Cerebellar cortex (tissue), 1 donor: Measurements from ENCODE around the gene EFEMP2.

Experiments
- DNase-seq: peaks from one replicate; pipeline ENCODE4 v3.0.0-alpha.2; 2015; ENCODE audit warnings: low spot score

EFEMP2 gene

DNA sequence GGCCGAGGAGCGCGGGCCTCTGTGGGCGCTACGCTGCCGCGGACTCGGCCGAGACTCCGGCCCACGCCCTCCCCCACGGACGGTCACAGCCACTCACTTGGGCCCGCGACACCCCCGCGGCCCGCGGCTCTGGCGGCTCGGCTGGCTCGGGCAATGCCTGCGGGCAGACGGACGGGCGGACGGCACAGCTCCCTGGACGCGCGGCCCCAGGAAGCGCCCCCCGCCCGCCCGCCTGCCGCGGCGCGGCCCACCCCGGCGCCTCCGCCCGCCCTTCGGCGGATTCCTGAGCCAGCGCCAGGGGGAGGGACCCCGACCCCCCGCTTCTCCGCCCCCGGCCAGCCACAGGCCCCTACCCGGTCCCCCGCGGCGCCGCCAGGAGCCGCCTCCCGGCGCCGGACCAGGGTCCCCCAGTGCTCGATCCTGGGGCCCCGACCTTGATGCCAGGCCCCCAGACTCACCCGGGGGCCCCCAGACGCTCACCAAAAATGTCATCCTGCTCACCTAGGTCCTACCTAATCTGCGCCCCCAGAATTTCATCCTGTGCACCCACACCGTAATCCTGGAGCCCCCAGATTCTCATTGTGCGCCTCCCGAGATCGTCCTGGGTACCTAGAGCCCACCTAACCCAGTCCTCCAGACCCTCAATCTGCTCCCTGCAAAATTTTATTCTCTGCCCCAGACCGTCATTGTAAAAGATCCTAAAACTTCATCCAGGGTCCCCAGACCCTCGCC, at the start of gene EFEMP2:
EFEMP2 (minus strand) TSS at position 215 of the 732 bp plus-strand sequence. CDS start 446 bp downstream, outside the sequence.
- no peak for DNase-seq

- DNase-seq: no peak
Measured at GRCh38 chr11:65921876-65922275, 49.3 kb upstream of the EFEMP2 start.

GRCh38 chr11:65921033-65921555, 48.5 kb upstream of the EFEMP2 start:
- no peak for DNase-seq

DNA sequence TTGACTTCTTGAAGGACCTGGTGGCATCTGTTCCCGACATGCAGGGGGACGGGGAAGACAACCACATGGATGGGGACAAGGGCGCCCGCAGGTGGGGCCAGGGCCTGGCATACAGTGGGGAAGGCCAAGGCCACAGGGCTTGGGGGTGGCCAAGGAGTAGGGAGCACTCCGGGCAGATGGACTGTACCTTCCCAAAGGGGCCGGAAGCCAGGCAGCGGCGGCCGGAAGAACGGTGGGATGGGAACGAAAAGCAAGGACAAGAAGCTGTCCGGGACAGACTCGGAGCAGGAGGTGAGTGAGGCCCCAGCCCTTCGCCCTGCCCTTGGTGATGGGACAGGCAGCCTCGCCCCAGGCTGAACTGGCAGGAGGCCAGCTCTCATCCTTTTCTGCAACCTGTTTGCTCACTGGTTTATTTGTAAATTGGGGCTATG, 47.8 kb upstream of the EFEMP2 start:
- DNase-seq: no peak

GRCh38 chr11:65919573-65920371, 47.2 kb upstream of the EFEMP2 start:
- no peak for DNase-seq

DNA sequence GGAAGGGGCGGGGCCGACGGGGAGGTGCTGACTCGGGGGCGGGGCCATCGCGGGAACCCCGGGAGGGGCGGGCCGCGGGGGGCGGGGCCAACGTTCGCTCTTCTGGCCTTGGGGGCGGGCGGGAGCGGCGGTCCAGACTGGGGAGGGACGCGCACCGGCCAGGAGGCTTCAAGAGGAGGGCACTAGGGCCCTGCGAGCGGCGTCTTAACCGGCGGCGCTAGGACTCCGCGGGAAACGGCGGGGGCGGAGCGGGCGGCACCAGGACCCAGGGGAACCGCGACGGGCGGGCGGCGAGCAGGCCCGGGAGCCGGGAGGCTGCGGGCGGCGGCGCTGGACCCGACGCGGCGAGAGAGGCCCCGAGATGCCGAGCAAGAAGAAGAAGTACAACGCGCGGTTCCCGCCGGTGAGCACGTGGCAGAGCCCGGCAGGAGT, 46.6 kb upstream of the EFEMP2 start, which contains the start of gene DRAP1:
DRAP1 (plus strand) TSS at position 286 of the 432 bp plus-strand sequence; CDS start at position 362, 76 bp downstream.
- DNase-seq: peak; percentile 99

DNA sequence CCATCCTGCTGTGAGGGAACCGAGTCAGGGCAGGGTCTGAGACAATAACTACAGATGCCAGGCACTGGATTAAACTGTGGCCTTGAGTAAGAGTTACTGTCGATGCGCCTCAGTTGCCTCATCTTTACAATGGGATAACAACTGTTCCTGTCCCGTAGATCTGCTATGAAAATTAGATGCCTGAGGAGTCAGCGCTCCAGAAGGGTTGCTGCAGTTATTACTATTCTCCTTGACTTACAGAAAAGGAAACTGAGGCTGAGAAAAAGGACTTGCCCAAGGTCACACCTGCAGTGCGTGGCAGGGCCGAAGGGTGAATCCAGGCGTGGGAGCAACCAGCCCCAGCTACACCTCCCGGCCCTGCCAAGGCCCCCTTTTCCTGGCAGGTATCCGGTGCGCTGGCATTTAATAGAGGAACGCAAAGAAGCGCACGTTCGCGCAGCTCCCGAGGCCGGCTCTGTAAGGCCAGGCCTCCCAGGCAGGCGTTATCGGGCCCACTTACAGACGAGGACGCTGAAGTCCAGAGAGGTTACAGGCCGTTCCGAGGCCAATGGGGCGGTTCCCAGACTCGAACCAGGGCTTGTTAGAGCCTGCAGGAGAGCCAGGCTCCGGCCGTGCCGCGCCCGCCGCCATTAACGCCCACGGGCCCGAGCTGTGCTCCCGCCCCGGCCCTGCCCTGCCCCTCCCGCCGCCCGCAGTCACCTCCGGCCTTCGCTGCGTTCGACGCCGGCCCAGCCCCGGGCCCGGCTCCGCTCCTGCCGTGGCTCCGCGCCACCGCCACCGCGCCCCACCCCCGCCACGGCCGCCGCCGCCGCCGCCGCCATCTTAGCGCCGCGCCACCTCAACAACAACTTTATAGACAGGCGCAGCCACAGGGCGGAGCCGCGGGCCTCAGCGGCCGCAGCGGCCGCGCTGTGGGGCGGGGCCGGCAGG, 45.9 kb upstream of the EFEMP2 start, which contains the start of gene C11orf68:
C11orf68 (minus strand) TSS at position 852 of the 930 bp plus-strand sequence; CDS start at position 821, 31 bp downstream.
- peak; percentile 57 for DNase-seq

GRCh38 chr11:65917434-65918210, 45.0 kb upstream of the EFEMP2 start:
- no peak for DNase-seq

DNA sequence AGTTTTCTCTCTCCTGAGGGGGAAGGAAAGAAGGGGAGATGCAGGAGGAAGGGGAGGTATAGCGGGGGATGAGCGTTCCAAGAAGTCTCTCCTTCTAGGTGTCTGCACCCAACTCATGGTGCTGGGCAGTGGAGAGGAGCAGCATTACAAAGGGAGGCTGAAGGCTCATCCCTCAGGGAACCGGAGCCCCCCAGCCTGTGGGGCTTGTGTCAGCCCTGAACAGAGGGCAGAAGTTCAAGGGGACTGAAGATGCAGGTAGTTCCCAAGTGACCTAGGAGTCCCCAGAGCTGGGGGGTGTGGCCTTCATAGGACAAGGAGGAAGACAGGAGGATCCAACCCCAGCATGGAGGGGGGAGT, 44.5 kb upstream of the EFEMP2 start:
- no peak for DNase-seq

GRCh38 chr11:65916391-65916790, 43.8 kb upstream of the EFEMP2 start:
- DNase-seq: no peak

GRCh38 chr11:65915821-65916251, 43.2 kb upstream of the EFEMP2 start:
- DNase-seq: peak; percentile 73

DNA sequence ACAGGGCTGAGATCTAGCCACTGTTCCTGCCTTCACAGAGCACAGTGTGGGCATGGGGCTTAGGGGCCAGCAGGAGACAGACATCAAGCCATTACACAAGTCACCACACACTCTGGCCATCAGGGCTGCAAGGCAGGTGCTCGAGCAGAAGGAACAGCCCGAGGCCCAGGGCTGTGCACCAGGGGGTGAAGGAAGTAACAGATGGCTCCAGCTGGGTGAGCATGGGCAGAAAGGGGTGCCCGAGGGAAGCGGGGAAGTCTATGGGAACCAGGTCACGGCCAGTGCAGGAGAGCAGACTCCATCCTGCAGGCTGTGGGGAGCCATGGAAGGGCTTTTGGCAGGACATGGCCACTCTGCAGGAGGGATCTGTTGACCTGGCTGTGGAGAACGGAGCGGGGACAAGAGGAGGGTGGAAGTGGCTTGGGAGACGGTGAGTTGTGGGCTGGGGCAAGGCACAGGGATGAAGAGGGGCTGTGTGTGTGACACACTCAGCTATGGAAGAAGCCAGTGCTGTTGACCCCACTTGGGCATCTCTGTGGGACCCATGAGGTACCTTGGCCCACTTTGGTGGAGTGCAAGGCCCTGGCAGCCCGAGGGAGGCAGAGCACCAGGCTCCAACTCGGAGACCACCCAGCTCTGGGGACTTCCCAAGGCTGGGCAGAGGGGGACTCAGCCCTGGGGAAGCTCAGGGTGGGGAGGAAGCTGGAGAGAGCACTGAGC, 42.7 kb upstream of the EFEMP2 start:
- DNase-seq: peak; percentile 89

- no peak for DNase-seq
Measured at GRCh38 chr11:65912845-65913244, 40.2 kb upstream of the EFEMP2 start.

DNA sequence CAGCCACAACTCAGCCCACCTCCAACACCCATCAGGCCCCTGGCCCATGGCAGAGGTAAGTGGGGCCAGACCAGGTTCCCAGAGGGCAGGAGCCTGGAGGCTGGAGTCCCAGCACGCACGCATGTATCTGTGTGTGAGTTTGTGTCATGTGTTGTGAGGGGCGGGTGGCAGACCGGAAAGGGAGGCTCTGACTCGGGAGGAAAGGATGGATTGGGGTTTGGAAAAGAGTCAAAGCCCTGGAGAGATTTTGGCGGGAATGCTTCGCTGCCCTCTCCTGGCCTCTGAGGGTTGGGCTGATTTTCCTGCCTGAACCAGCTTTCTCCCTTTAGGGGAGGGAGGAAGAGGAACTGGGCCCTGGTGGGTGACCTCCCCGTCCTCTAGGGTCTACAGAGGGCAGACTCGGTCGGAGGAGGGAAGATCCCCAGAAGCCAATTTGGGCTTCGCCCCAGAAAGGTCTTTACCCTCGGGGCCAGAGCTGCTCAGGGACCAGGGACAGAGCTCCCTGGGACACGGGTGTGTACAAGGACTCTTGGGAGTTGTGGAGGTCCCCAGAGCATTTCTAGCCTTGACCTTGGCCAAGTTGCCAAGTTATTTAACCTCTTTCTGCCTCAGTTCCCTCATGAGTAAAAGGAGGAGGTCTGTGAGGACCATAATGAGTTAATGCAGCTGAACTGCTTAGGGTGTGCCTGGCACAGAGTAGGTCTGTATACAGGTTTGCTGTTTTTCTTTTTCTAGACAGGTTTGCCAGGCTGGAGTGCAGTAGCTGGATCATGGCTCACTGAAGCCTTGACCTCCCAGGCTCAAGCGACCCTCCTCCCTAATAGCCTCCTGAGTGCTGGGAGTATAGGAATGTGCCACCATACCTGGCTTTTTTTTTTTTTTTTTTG, 39.3 kb upstream of the EFEMP2 start:
- peak; percentile 92 for DNase-seq

GRCh38 chr11:65907878-65908277, 35.3 kb upstream of the EFEMP2 start:
- DNase-seq: no peak

DNA sequence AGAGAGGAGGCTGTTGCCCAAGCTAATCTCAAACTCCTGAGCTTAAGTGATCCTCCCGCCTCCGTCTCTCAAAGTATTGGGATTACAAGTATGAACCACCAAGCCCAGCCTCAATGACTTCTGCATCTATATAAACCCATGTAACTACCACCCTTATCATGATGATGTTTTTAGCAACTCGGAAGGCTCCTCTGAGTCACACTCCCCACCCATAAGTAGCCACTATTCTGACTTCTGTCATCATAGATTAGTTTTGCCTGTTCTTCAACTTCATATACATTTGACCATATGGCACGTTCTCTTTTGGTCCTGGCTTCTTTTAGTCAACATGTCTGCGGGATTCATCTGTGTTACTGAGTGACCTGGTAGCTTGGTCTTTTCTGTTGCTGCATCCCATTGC, 34.0 kb upstream of the EFEMP2 start:
- DNase-seq: no peak

DNA sequence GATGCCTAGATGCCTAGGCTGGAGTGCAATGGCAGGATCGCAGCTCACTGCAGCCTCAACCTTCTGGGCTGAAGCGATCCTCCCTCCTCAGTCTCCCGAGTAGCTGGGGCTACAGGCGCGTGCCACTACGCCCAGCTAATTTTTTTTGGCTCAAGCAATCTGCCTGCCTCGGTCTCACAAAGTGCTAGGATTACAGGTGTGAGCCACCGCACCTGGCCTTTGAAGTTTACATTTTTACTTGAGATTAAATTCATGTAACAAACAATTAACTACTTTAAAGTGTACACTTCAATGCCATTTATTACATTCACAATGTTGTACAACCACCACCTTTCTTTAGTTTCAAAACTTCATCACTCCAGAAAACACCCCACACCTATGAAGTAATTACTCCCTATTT, 31.1 kb upstream of the EFEMP2 start:
- DNase-seq: no peak

DNA sequence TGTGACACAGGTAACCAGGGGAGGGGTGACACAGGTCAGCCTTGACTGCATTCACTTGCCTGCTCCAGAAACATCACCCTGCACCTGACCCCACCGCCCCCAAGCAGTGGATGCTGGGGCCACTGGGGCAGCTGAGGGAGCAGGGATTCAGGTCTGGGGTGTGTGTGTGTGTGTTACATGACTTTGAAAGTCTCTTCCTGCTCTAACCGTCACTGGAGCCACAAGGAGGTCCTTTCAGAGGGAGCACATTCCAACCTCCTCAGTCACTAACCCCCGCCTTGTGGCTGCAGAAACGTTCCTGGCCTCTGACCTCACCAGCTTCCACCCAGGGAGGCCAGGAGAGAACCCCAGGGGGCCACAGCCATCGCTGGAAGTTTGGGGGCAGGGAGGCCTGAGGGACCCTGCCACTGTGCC, 30.5 kb upstream of the EFEMP2 start:
- DNase-seq: no peak

DNA sequence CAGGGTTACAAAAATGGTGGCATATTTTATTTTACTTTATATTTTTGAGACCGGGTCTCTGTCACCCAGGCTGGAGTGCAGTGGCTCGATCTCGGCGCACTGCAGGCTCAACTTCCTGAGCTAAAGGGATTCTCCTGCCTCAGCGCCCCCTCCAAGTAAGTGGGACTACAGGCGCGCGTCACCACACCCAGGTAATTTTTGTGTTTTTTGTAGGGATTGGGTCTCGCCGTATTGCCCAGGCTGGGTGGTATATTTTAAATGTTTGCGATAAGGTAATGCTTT, 28.2 kb upstream of the EFEMP2 start:
- no peak for DNase-seq
